H54 (cell line): ENCODE data around the gene COG5.
A peak's percentile ranks its signal among the peaks of the same experiment; 100 is the strongest.

Source experiments
- DNase-seq: peaks from one replicate; pipeline ENCODE4 v3.0.0; 2011; ENCODE audit warnings: low spot score, mixed read lengths; ENCODE audit not compliant: insufficient read length
- FAIRE-seq: peaks from 3 replicates; lab custom pipeline; 2011; peaks lifted over from hg19 to GRCh38; lab: Jason Lieb, UNC
- POLR2A ChIP-seq: IDR thresholded peaks from 2 replicates; pipeline ENCODE4 v1.6.1; 2011; ENCODE audit warnings: low read depth, mild to moderate bottlenecking, low read length

Gene COG5

DNA sequence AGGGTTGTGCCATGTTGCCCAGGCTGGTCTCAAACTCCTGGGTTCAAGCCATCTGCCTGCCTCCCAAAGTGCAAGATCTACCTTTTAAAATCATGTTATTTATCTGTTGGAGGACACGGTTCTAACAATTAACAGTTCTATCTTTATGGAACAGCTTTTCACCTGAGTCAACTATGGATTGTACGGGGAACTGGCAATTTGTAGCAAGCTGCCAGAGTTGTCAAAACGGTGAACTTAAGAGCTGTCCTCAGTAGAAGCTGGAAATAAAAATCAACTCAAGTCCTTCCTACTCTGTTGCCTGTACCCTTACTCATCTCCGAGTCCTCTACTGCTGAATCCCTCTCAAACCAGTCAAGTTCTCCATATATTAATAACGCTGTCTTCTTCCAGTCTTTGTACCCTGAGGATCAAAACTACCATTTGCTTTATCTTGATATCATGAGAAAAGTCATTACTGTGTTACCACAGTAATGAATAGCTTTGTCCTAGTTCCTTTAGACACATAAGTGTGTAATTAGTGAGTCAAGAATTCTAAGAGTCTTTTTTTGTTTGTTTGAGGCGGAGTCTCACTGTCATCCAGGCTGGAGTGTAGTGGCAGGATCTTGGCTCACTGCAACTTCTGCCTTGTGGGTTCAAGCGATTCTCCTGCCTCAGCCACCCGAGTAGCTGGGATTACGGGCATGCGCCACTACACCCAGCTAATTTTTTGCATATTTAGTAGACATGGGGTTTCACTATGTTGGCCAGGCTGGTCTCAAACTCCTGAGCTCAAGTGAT lies 366.7 kb downstream of the COG5 start:
- TF ChIP-seq POLR2A, result no peak
- FAIRE-seq (no peak), DNase-seq (no peak)

GRCh38 chr7:107194052-107194451 lies 369.7 kb downstream of the COG5 start:
- FAIRE-seq, result no peak
- DNase-seq, result no peak
- TF ChIP-seq POLR2A, result no peak

DNA sequence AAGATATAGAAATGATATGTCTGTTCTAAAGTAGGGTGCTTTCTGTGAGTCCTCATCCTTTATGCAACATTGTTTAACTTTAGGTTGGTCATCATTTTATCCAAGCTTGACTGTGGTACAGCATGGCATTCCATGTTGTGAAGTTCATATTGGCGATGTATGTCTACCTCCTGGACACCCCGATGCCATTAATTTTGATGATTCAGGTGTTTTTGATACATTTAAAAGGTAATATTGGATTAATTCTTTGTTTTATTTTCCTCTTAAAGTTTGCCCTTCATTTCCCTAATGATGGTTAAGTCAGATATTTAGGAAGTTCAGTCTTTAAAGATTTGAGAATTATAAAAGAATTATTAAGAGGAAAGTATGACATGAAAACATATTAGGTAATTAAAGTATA lies 373.6 kb downstream of the COG5 start:
- no peak for TF ChIP-seq POLR2A
- FAIRE-seq (no peak), DNase-seq (no peak)

GRCh38 chr7:107187774-107188173 lies 375.9 kb downstream of the COG5 start:
- no peak for FAIRE-seq
- no peak for TF ChIP-seq POLR2A
- no peak for DNase-seq

DNA sequence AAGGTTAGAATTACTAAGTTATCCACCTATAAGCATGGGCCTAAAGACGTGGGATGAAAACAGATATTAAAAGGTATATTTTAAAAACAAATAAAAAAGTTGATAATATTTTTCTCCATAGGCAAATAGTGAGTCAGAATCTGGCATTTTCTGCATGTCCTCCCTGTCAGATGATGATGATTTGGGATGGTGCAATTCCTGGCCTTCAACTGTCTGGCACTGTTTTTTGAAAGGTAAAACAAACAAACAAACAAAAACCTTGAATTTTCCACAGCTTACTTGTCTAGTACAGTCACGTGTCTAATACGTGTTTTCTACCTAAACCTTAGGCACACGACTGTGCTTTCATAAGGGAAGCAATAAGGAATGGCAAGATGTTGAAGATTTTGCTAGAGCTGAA lies 377.5 kb downstream of the COG5 start:
- no peak for DNase-seq
- TF ChIP-seq POLR2A, result no peak
- FAIRE-seq, result no peak

GRCh38 chr7:107185716-107186115 lies 378.0 kb downstream of the COG5 start:
- FAIRE-seq (no peak), DNase-seq (no peak)
- no peak for TF ChIP-seq POLR2A

DNA sequence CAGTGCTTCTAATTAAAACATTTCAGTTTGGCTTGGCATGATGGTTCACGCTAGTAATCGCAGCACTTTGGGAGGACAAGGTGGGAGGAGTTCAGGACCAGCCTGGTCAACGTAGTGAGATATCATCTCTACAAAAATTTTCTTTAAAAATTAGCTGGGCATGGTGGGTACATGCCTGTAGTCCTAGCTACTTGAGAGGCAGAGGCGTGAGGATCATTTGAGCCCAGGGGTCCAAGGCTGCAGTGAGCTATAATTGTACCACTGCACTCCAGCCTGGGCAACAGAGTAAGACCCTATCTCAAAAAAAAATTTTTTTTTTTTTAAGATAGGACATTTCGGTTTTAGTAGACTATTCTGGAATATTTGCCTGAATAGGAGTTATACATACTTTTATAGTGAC lies 382.5 kb downstream of the COG5 start:
- no peak for TF ChIP-seq POLR2A
- no peak for DNase-seq
- no peak for FAIRE-seq

DNA sequence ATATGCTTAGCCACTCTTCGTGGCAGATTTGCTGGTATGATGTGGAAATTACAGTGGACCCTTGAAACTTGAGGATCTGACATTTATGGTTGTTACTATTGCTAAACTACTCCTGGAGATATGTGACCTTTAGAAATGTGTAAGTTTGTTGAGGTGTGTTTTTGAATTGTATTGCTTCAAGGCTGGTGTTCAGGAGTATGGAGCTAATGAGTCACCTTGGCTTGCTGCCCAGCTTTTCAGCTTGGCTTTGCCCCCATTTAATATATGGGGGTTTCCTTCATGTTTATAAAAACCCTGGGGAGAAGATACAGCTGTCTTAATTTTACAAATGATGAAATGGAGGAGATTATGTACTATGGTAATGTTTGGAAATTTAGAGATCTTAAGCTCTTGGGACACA lies 383.3 kb downstream of the COG5 start:
- FAIRE-seq (peak; percentile 84), DNase-seq (no peak)
- no peak for TF ChIP-seq POLR2A

GRCh38 chr7:107179326-107180164 lies 384.2 kb downstream of the COG5 start:
- TF ChIP-seq POLR2A, result no peak
- DNase-seq (peak; percentile 7), FAIRE-seq (peak; percentile 78)

- DNase-seq, result no peak
- no peak for FAIRE-seq
- TF ChIP-seq POLR2A, result no peak
Observed at GRCh38 chr7:107173691-107174406, 389.9 kb downstream of the COG5 start.

DNA sequence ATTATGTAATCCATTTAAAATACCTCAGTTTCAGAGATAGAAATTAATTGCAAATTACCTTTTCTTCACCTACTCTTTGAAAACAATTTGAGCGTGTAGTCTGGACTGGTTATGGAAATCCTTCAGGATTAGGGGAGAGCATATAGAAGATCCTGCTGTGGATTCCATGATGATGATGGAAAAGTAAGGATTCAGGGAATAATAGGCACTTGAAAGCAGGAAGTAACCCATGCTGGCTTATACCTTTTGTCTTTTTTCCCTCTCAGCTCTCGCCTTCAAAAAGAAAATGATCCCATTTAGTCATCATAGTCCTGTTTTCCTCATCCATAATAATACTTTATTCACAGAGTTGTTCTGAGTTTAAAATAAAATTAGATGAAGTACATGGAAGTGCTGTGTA lies 390.5 kb downstream of the COG5 start:
- FAIRE-seq (no peak), DNase-seq (no peak)
- TF ChIP-seq POLR2A, result no peak

DNA sequence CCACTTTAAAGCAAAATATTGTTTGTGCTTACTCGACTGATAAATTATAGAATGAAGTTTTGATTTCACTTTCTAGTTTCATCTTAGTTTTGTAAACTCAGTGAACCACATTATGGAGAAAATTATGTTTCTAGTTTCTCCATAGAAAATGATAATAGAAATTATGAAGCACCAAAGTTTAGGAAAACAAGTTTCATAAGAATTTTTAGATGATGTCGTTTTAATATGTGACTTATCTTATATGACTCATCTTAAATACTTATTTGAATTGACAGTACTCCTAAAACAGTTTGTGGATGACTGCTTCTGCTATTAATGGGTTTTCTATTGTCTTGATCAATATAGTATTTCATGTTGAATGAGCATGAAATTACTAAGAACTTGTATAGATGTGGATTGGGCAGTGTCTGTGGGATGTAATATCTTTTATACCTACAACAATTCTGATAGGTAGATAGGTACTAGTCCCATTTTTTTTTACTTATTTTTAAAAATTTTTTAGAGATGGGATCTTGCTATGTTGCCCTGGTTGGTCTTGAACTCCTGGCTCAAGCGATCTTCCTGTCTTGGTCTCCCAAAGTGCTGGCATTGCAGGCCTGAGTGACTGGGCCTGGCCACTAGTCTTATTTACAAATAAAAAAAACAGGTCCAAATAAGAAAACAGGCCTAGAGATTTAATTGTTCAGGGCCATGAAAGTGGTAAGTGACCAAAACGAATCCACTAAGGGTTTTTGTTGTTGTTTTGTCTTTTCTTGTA lies 391.3 kb downstream of the COG5 start:
- no peak for TF ChIP-seq POLR2A
- DNase-seq (no peak), FAIRE-seq (no peak)

DNA sequence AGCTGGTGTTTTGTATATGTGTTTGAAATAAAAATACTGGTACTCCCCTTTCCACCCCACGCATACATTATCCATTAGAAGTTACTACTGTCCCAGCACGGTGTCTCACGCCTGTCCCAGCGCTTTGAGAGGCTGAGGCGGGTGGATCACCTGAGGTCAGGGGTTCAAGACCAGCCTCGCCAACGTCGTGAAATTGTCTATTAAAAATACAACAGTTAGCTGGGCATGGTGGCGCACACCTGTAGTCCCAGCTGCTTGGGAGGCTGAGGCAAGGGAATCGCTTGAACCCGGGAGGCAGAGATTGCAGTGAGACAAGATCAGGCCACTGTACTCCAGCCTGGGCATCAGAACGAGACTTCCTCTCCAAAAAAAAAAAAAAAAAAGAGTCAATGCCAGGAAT lies 392.2 kb downstream of the COG5 start:
- TF ChIP-seq POLR2A, result no peak
- no peak for FAIRE-seq
- DNase-seq, result no peak
